ENCODE results near the gene ZNF175. TPM values are rescaled to one million over a fixed set of nuclear protein-coding genes. Genes with fewer than 3 reads are reported as not detected.

ZNF175 gene
- total RNA-seq (10 to 100 TPM in 1 of 2 experiments, 1 to 10 TPM in 1; 10.0 to 11.6 TPM), polyA plus RNA-seq (3.2 TPM)

DNA sequence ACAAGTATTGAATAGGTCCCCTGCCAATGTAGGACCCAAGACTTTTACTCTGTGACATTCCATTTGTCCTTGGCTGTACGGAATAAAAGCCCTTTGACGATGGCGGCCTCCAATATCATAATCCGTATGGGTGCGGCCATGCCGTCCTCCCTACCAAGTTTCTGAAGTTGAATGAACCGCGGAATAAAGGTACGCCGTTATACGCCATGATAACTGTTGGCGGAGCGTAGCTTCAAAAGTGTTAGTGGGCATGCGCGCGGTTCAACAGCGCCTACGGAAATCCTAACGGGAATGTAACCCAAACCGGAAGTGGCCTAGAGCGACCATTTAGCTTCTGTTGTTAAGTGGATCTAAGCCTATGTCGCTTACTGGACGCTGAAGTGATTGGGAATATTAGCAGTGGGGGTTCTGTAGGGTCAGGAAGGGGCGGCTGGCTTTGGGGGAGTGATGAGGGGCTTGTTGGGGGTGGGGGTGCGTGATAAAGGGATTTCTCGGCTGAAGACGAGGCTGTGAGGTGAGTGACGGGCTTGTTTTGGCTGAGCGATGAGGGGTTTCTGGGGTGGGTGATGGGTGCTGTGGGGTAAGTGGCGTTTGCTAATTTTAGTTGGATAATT is at the start of gene ZNF175:
TSS of gene ZNF175 (plus strand) at position 322 of the 614 bp plus-strand sequence. CDS start 2,047 bp downstream, outside the sequence.
- peak within 1 kb of the TSS; percentile 48 for H3K27ac ChIP-seq (ENCODE audit: low read depth, low read length)
- peak within 1 kb of the TSS; percentile 94 to 99 (median 96) for H3K4me3 Mint-ChIP-seq
- POLR2A ChIA-PET: interaction anchor here (0.6 kb wide), 1 partner anchor 23 kb away, joined by 3 read pairs; no protein-coding TSS in a partner anchor
- no peaks in the 10 kb centered on the region for H3K9me3 ChIP-seq (ENCODE audit: low read length)
- peaks cover 0 to 3% (median 0%) of the 10 kb centered on the region in 5 donors for H3K9me3 Mint-ChIP-seq
- H3K27me3 Mint-ChIP-seq: peaks cover 2 to 7% of the 10 kb centered on the region in 2 donors
- H3K27ac Mint-ChIP-seq: peak within 1 kb of the TSS; percentile 13 to 97 (median 88)
- peaks cover 11 to 36% (median 17%) of the 10 kb centered on the region in 3 donors for H3K36me3 Mint-ChIP-seq
- peak; percentile 68 to 87 (median 76) for DNase-seq
- H3K4me1 Mint-ChIP-seq: peaks cover 31 to 43% (median 38%) of the 10 kb centered on the region in 3 donors
- H3K36me3 ChIP-seq (ENCODE audit: insufficient read depth, low read length): peaks cover 5% of the 10 kb centered on the region
- peaks cover 17% of the 10 kb centered on the region for H3K4me1 ChIP-seq (ENCODE audit: insufficient read depth, low read length)
- CTCF ChIA-PET: no interaction called here
- H3K4me3 ChIP-seq (ENCODE audit: low read length): peak within 1 kb of the TSS; percentile 82
- H3K27me3 ChIP-seq (ENCODE audit: insufficient read depth, low read length, poor library complexity, severe bottlenecking): no peaks in the 10 kb centered on the region

DNA sequence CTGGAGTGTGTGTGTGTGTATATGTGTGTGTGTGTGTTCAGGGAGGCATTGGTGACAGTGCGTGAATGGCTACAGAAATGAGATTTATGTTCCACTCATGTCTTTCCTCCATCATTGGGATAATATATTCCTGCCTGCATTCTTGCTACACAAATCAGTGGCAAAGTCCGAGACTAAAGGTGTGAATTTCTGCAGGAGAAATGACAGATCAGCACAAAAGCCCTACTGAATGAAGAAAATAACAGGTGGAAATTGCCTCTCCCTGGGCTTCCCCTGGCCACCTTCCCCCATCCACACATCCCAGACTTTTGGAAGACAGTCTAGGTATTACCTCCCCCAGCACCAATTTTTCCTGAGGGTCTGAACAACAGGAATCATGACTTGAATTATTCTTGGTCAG is 49.7 kb upstream of the ZNF175 start:
- H3K9me3 Mint-ChIP-seq: no peaks in the 10 kb centered on the region
- H3K27ac Mint-ChIP-seq: no peak overlapping the region
- H3K9me3 ChIP-seq (ENCODE audit: low read length): no peaks in the 10 kb centered on the region
- no peaks in the 10 kb centered on the region for H3K27me3 ChIP-seq (ENCODE audit: insufficient read depth, low read length, poor library complexity, severe bottlenecking)
- peaks cover 0 to 3% (median 1%) of the 10 kb centered on the region in 3 donors for H3K36me3 Mint-ChIP-seq
- ChIA-PET CTCF (interaction anchor here (1.3 kb wide), 1 partner anchor 19 kb away, joined by 3 read pairs; no protein-coding TSS in a partner anchor), POLR2A (no interaction called here)
- no peak overlapping the region for H3K27ac ChIP-seq (ENCODE audit: low read depth, low read length)
- H3K4me3 ChIP-seq (ENCODE audit: low read length): no peak overlapping the region
- no peaks in the 10 kb centered on the region for H3K4me1 Mint-ChIP-seq
- H3K36me3 ChIP-seq (ENCODE audit: insufficient read depth, low read length): no peaks in the 10 kb centered on the region
- no peaks in the 10 kb centered on the region for H3K4me1 ChIP-seq (ENCODE audit: insufficient read depth, low read length)
- H3K27me3 Mint-ChIP-seq: peaks cover 16 to 56% of the 10 kb centered on the region in 2 donors
- no peak for DNase-seq
- H3K4me3 Mint-ChIP-seq: no peak overlapping the region

DNA sequence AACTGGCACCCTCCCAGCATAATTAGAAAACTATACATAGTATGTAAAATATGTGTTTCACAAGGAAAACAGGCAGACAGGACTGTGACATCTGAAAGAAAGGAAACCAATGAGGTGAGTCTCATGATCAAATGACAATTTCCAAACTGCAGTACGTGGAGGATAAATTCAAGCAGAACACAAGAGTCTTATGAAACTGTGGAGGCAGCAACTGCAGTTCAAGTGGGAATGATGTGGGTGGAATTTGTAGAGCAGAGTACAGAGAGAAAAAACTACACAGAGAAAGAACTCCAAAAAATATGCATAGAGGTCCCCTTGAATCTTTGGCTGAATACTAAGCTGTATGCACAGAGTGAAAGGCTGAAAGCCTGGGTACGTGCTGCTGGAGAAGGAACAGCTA is 49.3 kb upstream of the ZNF175 start:
- Mint-ChIP-seq H3K4me1 (no peaks in the 10 kb centered on the region), H3K27me3 (peaks cover 13 to 54% of the 10 kb centered on the region in 2 donors), H3K9me3 (no peaks in the 10 kb centered on the region), H3K36me3 (peaks cover 0 to 3% (median 1%) of the 10 kb centered on the region in 3 donors), H3K4me3 (no peak overlapping the region), H3K27ac (no peak overlapping the region)
- no peak for DNase-seq
- no peaks in the 10 kb centered on the region for H3K36me3 ChIP-seq (ENCODE audit: insufficient read depth, low read length)
- H3K27ac ChIP-seq (ENCODE audit: low read depth, low read length): no peak overlapping the region
- ChIA-PET CTCF (interaction anchor here (1.3 kb wide), 1 partner anchor 19 kb away, joined by 3 read pairs; no protein-coding TSS in a partner anchor), POLR2A (no interaction called here)
- no peak overlapping the region for H3K4me3 ChIP-seq (ENCODE audit: low read length)
- H3K4me1 ChIP-seq (ENCODE audit: insufficient read depth, low read length): no peaks in the 10 kb centered on the region
- no peaks in the 10 kb centered on the region for H3K27me3 ChIP-seq (ENCODE audit: insufficient read depth, low read length, poor library complexity, severe bottlenecking)
- H3K9me3 ChIP-seq (ENCODE audit: low read length): no peaks in the 10 kb centered on the region

DNA sequence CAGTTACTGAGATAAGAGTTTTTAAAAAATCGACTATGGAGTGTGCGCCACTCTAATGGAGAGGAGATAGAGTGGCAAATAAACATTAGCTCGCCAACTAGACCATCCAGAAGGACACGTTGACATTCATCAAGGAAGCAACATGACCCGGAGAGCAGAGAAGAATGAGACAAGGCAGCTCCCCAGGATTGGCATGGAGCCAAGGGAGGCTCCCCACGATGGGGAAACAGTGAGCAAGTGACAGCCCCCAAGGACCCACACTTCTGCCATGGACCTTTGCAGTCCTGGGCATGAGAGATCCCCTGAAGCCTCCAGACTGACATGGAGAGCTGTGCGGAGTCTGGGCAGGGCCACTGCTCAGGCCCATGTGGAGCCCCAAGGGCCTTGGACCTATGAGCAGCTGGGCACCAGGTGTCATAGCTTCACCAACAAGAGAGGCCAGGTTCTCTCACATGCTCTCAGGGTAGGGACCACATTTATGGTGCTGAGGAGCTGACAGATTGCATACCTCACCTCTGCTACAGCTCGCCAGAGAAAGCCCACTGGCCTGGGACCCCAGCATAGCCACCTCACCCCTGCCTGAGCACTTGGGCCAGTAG is 46.3 kb upstream of the ZNF175 start:
- H3K27ac ChIP-seq (ENCODE audit: low read depth, low read length): no peak overlapping the region
- H3K27me3 Mint-ChIP-seq: peaks cover 23 to 50% of the 10 kb centered on the region in 2 donors
- no peaks in the 10 kb centered on the region for H3K9me3 ChIP-seq (ENCODE audit: low read length)
- no peak overlapping the region for H3K4me3 Mint-ChIP-seq
- POLR2A ChIA-PET: no interaction called here
- CTCF ChIA-PET: no interaction called here
- no peaks in the 10 kb centered on the region for H3K36me3 ChIP-seq (ENCODE audit: insufficient read depth, low read length)
- no peaks in the 10 kb centered on the region for H3K4me1 Mint-ChIP-seq
- no peak overlapping the region for H3K27ac Mint-ChIP-seq
- no peak for DNase-seq
- no peaks in the 10 kb centered on the region for H3K9me3 Mint-ChIP-seq
- no peaks in the 10 kb centered on the region for H3K36me3 Mint-ChIP-seq
- H3K4me1 ChIP-seq (ENCODE audit: insufficient read depth, low read length): no peaks in the 10 kb centered on the region
- no peak overlapping the region for H3K4me3 ChIP-seq (ENCODE audit: low read length)
- H3K27me3 ChIP-seq (ENCODE audit: insufficient read depth, low read length, poor library complexity, severe bottlenecking): no peaks in the 10 kb centered on the region

DNA sequence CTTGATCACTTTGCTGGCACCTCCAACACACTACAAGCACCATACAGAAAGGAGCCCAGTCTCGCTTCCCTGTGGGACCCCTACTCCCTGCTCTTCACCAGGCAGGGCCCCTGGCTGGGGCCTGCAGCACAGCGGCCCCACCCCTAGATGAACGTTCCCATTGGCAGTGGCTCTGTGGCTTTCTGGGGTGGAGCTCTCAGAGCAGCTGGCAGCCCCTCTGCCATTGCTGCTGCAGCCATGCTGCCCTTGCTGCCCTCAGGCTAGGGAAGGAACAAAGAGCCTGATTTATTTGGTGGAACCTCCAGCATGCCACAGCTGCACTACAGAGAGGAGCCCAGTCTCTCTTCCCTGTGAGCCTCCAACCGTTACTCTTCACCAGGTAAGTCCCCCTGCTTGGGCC is 45.4 kb upstream of the ZNF175 start:
- H3K27me3 Mint-ChIP-seq: peaks cover 20 to 59% of the 10 kb centered on the region in 2 donors
- POLR2A ChIA-PET: no interaction called here
- H3K36me3 Mint-ChIP-seq: no peaks in the 10 kb centered on the region

DNA sequence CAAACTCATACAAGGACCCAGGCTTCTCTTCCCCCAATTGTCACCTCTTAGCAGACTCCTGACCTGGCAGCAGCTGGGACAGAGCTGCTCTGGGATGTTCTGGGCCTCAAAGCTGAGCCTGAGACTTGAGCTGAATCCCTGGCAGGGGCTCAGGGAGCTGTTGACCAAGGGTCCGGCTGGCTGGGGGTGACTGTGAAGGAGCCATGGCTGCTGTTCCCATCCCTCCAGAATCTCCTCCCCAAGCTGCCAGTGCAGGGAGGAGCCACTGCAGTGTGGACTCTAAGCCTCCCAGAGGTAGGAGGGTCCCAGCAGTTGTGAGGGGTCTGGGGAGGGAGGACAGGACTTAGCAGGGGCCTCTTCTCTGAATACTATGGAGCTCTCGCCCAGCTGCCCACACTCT is 41.8 kb upstream of the ZNF175 start:
- Mint-ChIP-seq H3K4me1 (no peaks in the 10 kb centered on the region), H3K27ac (peak overlapping the region in 1 of 8 donors; percentile 36), H3K36me3 (no peaks in the 10 kb centered on the region), H3K9me3 (peaks cover 0 to 2% (median 0%) of the 10 kb centered on the region in 5 donors), H3K4me3 (no peak overlapping the region), H3K27me3 (peaks cover 17 to 63% of the 10 kb centered on the region in 2 donors)
- CTCF ChIA-PET: no interaction called here
- H3K27me3 ChIP-seq (ENCODE audit: insufficient read depth, low read length, poor library complexity, severe bottlenecking): no peaks in the 10 kb centered on the region
- no peak overlapping the region for H3K27ac ChIP-seq (ENCODE audit: low read depth, low read length)
- DNase-seq: no peak
- POLR2A ChIA-PET: no interaction called here
- no peaks in the 10 kb centered on the region for H3K36me3 ChIP-seq (ENCODE audit: insufficient read depth, low read length)
- no peaks in the 10 kb centered on the region for H3K9me3 ChIP-seq (ENCODE audit: low read length)
- H3K4me3 ChIP-seq (ENCODE audit: low read length): no peak overlapping the region
- no peaks in the 10 kb centered on the region for H3K4me1 ChIP-seq (ENCODE audit: insufficient read depth, low read length)

More for the DNA sequence above, 45.4 kb upstream of the ZNF175 start:
- no peaks in the 10 kb centered on the region for H3K4me1 Mint-ChIP-seq
- no peak for DNase-seq
- Histone ChIP-seq H3K4me1 (ENCODE audit: insufficient read depth, low read length) (no peaks in the 10 kb centered on the region), H3K27ac (ENCODE audit: low read depth, low read length) (no peak overlapping the region), H3K9me3 (ENCODE audit: low read length) (no peaks in the 10 kb centered on the region), H3K4me3 (ENCODE audit: low read length) (no peak overlapping the region), H3K36me3 (ENCODE audit: insufficient read depth, low read length) (no peaks in the 10 kb centered on the region), H3K27me3 (ENCODE audit: insufficient read depth, low read length, poor library complexity, severe bottlenecking) (no peaks in the 10 kb centered on the region)
- peaks cover 0 to 2% (median 0%) of the 10 kb centered on the region in 5 donors for H3K9me3 Mint-ChIP-seq
- H3K4me3 Mint-ChIP-seq: no peak overlapping the region
- H3K27ac Mint-ChIP-seq: no peak overlapping the region
- CTCF ChIA-PET: no interaction called here

DNA sequence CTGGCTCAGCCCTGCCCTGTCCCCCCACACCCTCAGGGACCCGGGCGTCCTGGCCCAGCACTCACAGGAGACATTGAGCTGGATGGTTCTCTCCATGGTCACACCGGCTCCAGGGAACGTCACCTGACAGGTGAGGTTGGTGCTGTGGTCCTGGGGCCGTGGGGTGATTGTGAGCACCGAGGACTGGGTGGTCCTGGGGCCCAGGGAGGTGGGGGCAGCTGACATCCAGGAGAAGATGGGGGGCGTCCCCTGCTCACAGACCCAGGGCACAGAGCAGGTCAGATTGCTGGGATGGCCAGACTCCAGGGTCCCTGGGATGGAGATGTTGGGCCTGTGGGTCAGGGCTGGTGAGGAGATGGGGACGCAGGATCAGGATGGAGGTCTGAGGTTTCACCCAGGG is 40.5 kb upstream of the ZNF175 start:
- CTCF ChIA-PET: no interaction called here
- no peak for DNase-seq
- H3K27me3 ChIP-seq (ENCODE audit: insufficient read depth, low read length, poor library complexity, severe bottlenecking): no peaks in the 10 kb centered on the region
- Mint-ChIP-seq H3K36me3 (no peaks in the 10 kb centered on the region), H3K4me3 (no peak overlapping the region), H3K4me1 (no peaks in the 10 kb centered on the region), H3K9me3 (peaks cover 0 to 8% (median 4%) of the 10 kb centered on the region in 5 donors), H3K27me3 (peaks cover 20 to 72% of the 10 kb centered on the region in 2 donors), H3K27ac (no peak overlapping the region)
- no peaks in the 10 kb centered on the region for H3K9me3 ChIP-seq (ENCODE audit: low read length)
- no peaks in the 10 kb centered on the region for H3K36me3 ChIP-seq (ENCODE audit: insufficient read depth, low read length)
- H3K27ac ChIP-seq (ENCODE audit: low read depth, low read length): no peak overlapping the region
- no peaks in the 10 kb centered on the region for H3K4me1 ChIP-seq (ENCODE audit: insufficient read depth, low read length)
- no peak overlapping the region for H3K4me3 ChIP-seq (ENCODE audit: low read length)
- POLR2A ChIA-PET: no interaction called here

All from CD8-positive, alpha-beta memory T cell (primary cell).